HG03521 (cell line): Measurements from ENCODE around the gene C6orf132.

ENCODE experiments used
- ATAC-seq: cut with Tn5 transposase; IDR thresholded peaks from one replicate; pipeline ENCODE4 v1.9.1; 2021; ENCODE audit warnings: mild to moderate bottlenecking, moderate library complexity; ENCODE audit not compliant: unreplicated experiment

C6orf132 gene

DNA sequence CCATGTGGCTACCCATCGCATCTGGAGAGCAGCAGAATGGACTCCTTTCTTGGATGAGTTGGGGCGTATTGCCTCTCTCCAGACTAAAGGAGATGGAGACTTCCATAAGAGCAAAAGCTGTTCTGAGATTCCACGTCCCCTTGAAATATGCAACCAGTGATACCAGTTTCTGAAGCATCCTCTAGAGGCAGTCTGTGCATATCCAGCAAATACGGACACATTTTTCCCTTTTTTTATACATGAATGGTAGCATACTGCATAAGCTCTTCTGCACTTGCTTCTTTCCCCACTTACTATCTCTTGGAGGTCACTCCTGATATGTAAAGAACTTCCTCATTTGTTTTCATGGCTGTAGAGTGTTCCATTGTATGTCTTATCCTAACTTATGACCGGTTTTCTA is 57.5 kb downstream of the C6orf132 start:
- no peak for ATAC-seq

DNA sequence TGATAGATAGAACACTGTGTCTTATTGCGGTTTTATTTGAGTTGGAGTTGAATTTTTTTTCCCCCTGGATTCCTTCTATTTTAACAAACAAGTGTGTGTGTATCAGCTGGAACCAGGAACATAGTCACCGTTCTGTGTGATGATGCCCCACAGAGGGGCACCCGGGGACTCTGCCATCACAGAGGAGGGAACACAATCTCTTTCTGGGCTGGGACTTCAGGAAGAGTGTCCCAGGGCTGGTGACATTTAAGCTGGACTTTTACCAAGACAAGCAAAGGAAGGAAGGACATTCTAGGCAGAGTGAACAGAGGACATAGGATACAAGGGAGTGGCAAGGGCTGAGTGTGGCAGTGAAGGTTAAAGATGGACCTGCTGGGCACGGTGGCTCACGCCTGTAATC is 58.9 kb downstream of the C6orf132 start:
- no peak for ATAC-seq

DNA sequence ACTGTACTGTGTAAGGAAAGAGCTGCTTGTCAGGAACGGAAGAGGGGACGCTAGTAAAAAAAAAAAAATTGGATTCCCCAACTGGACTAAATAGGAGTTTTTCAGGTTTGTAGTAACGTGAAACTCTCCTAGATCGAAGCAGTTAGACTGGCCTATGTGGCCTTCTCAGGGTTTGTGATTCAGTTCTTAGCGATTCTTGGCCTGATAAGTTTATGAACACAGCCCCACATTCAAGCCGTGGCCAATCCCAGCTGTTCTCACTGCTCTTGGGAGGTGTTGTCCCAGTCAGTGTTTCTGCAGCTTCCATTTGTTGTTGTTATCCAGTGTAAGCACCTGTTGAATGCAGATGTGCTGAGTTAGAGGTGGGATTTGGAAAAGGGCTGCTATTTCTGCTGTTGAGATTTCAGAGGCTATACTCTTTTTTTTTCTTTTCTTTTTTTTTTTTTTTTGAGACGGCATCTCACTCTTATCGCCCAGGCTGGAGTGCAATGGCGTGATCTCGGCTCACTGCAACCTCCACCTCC is 62.4 kb downstream of the C6orf132 start:
- no peak for ATAC-seq

DNA sequence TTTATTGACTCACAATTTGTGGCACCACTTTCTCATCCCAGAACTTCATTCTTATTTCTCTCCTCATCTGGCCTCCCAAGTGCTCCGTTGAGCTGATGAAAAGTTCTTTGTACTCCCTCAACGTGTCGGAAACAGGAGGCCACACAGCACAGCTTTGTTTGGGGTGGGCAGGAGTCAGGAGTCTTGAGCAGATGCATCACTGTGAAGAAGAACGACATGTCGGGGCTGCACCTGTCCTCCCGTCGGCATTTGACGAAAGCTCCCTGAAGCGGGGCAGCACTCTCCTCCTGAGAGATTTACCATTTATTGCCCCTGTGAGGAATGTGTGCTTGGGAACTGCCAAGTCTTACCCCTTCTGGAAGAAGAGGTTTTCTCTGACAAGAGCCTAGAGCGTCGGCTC is 64.0 kb downstream of the C6orf132 start:
- no peak for ATAC-seq

DNA sequence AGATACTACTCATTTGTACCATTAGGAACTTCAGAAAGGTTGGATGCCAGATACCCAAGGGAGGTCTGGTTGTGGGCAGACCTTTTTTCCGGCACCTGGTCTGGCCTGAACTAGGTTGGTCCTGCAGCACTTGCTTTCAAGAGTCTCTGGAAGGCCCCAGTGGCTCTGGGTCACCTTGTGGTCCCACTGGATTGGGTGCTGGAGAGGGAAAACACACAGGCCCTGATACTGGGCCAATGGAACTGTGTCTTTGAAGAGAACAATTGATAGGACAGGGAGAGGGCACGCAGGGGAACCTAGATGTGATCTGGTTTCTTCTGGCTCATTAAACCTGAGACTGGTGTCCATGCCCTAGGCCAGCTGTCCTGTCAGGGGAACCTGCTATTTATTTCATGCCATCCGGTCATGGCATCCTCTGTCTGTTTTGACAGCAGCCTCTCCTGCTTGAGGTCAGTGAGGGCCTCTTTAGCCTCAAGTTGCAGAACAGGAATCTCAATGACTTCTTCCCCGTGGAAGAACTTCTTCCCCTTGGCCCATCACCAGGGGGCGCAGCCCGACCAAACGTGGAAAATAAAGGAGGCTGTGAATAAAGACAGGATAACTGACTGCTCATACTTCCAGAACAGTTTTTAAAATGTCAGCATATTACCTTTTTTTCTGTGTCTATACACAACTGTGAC is 67.1 kb downstream of the C6orf132 start:
- ATAC-seq = no peak

DNA sequence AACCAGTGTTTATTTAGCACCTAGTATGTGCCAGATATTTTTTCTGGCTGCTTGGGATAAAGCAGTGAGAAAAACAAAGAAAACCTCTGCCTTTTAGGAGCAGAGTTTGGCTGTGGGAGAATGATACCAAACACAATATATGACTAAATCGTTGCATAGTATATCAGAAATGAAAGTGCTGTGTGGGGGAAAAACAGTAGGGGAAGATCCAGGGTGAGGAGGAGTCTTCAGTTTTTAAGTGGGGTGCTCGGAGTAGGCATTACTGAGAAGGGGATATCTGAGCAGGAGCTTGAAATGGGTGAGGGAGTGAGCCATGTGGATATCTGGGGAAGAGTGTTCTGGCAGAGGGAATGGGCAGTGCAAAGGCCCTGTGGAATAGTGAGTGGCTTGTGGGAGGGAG is 69.1 kb downstream of the C6orf132 start:
- ATAC-seq = no peak

DNA sequence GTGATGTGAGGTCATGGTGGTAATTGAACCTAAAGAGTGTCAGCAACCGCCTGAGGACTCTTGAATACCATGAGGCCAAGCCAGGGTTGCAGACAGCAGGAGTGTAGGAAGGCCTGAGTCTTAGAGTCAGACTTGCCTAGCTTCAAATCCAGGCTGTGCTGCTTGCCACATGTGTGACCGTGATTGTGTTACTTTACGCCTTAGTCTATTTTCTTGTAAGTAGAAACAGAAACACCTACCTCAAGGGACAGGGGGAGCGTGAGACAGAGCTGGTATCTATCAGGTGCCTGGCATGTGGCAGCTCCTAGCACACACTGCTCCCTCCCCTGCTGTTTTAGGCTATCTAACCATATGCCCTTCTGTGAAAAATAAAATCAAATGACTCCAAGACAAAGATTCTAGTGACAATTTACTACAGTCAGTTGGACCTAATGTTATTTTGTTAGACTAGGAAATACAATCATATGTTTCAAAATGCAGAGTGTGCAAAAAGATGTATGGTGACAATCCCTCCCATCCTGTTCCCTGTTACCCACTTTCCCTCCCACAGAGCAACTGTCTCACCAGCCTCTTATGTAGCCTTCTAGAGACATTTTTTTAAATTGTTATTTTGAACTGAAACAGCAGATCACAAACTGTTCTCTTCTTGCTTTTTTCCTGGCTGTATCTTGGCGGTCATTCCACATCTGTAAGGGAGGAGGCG is 70.4 kb downstream of the C6orf132 start:
- ATAC-seq = no peak

DNA sequence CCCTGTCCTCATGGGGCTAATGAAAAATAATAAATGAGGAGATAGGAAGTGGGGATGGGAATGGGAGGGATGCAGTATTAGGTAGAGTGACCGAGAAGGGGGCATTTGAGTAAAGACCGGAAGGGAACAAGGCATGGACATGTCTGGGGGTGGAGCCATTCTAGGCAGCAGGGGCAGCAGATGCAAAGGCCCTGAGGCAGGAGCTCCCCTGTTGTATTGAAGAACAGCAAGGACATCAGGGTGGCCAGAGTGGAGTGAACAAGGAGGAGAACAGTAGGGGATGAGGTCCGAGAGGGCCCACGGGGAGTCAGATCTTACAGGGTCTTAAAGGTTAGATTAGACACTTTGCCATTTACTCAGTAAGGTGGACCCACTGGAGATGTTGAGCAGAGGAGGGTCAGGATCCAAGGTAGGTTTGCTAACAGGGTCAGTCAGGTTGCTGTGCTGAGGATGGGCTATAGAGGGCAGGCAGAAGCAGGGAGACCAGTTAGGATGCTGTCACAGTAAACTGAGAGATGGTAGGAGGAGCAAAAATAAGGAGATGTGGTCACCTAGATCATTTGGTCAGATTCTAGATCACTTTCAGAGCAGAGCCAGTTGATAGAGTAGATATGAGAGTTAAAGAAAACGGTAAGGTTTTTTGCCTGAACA is 73.4 kb downstream of the C6orf132 start:
- ATAC-seq = no peak

DNA sequence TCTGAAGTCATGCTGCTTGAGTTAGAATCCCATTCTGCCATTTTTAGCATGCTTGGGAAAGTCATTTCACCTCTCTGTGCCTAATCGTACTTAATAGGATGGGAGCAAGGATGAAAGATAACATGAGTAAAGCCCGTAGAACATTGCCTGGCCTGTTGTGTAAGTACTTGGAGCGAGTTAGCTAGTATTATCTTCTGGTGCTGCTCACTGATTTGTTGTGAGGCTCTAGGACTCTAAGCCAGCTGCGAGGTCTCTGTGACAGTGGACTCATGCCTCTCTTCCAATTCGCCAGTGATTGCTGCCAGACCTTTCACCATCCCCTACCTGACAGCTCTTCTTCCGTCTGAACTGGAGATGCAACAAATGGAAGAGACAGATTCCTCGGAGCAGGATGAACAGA is 74.2 kb downstream of the C6orf132 start:
- no peak for ATAC-seq

DNA sequence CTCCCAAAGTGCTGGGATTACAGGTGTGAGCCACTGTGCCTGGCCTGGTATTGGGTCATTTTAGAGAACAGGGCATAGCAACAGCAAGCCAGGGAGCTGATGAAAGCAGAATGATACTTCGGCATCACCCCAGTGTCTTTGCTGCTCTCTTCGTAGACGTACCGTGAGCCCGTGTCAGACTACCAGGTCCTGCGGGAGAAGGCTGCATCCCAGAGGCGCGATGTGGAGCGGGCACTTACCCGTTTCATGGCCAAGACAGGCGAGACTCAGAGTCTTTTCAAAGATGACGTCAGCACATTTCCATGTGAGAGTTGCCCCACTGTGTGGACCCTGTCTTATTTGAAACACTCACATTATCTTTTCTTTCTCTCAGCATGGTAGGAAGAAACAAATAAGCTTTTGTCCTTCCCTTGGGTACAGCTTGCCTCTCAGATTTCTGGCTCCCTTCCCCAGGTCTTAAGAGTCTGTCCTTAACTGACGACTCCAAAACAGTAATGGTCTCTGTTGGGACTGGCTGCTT is 76.2 kb downstream of the C6orf132 start:
- no peak for ATAC-seq

DNA sequence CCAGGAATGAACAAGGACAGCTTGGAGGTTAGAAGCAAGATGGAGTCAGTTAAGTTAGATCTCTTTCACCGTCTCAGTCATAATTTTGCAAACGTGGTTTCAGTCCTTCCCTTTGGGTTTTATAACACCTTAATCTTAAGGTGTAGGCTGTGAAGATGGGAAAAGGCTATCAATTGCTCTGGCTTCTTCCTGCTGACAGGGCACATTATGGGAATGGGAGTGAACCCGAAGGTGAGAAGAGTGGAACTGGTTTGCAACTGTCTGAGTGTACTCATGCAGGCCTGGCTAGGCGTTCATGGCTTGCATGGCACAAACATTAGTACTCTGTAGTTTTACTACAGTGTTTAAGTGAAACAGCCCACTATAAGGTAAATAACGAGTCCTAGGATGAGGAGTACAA is 82.7 kb downstream of the C6orf132 start:
- no peak for ATAC-seq

DNA sequence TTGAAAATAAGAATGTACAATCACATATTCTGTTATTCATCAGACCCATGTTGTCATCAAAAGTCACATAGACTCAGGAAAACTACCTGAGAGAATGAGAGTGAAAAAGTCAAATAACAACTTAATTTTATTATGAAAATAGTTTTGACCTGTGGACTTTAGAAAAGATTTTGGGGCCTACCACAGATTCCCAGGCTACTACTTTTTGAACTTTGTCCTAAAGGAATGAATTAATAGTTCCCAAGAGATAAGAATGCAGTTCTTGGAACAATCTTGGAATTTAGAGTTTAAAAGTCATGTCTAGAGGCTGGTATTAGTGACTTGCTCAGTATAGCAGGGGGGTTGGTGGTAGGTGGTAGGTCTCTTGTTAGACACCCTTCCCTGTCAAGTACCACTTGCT is 88.8 kb downstream of the C6orf132 start:
- no peak for ATAC-seq

DNA sequence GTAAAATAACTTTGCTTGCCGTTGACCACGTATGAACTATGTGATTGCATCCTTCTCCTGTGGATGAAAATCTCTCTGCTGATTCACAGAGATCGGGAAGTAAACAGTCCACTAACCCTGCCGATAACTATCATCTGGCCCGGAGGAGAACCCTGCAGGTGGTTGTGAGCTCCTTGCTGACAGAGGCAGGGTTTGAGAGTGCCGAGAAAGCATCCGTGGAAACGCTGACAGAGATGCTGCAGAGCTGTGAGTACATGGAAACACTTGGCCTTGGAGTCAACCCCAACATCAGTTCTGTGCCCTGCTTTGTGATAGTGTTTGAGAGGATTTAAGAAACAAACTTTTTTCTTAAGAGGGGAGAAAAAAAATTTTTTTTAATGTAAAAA is 91.2 kb downstream of the C6orf132 start:
- no peak for ATAC-seq
